Fibroblast of skin of left biceps (primary cell): ENCODE data around the gene MRPS25.
"Not testable (repeated sequence)": the region's sequence is repeated elsewhere in the genome, so short reads cannot be mapped to it uniquely, and the experiment has no call there.

Experiments
- DNase-seq, 2 experiments: peaks; one replicate each; pipeline ENCODE4 v3.0.0-alpha.2; 2013; ENCODE audit warnings: low read depth in 2 of 2

Gene MRPS25

GRCh38 chr3:15043408-15044171 is 21.5 kb downstream of the MRPS25 start:
- no peak for DNase-seq

GRCh38 chr3:15042936-15043335 is 22.2 kb downstream of the MRPS25 start:
- peak in 1 of 2 experiments; percentile 15 for DNase-seq

GRCh38 chr3:15041950-15042349 is 23.2 kb downstream of the MRPS25 start:
- no peak for DNase-seq

- no peak for DNase-seq
Observed at GRCh38 chr3:15040844-15041243, 24.3 kb downstream of the MRPS25 start.

- DNase-seq = no peak
Observed at GRCh38 chr3:15038306-15038705, 26.8 kb downstream of the MRPS25 start.

- DNase-seq = no peak
Observed at GRCh38 chr3:15033103-15033502, 32.0 kb downstream of the MRPS25 start.

GRCh38 chr3:15032650-15033049 is 32.5 kb downstream of the MRPS25 start:
- no peak for DNase-seq

GRCh38 chr3:15029625-15030024 is 35.5 kb downstream of the MRPS25 start:
- no peak for DNase-seq

GRCh38 chr3:15023719-15024118 is 41.4 kb downstream of the MRPS25 start:
- DNase-seq = no peak

- DNase-seq = no peak
Observed at GRCh38 chr3:15023249-15023648, 41.9 kb downstream of the MRPS25 start.

- no peak for DNase-seq
Observed at GRCh38 chr3:15017191-15017590, 47.9 kb downstream of the MRPS25 start.

GRCh38 chr3:15015456-15015855 is 49.7 kb downstream of the MRPS25 start:
- DNase-seq = no peak

- no peak for DNase-seq
Observed at GRCh38 chr3:15014606-15015328, 50.3 kb downstream of the MRPS25 start.

GRCh38 chr3:15011174-15011573 is 53.9 kb downstream of the MRPS25 start:
- DNase-seq = no peak

GRCh38 chr3:15010664-15011063 is 54.5 kb downstream of the MRPS25 start:
- DNase-seq = no peak

GRCh38 chr3:15009167-15009566 is 55.9 kb downstream of the MRPS25 start:
- DNase-seq = no peak

GRCh38 chr3:15007681-15008141 is 57.4 kb downstream of the MRPS25 start:
- peak; percentile 20 to 33 for DNase-seq

GRCh38 chr3:14999182-14999581 is 65.9 kb downstream of the MRPS25 start:
- not testable (repeated sequence) for DNase-seq
